ENCODE measurements around the gene ABCB1.
"Not testable (repeated sequence)": the region's sequence is repeated elsewhere in the genome, so short reads cannot be mapped to it uniquely, and the experiment has no call there.

The ABCB1 gene

DNA sequence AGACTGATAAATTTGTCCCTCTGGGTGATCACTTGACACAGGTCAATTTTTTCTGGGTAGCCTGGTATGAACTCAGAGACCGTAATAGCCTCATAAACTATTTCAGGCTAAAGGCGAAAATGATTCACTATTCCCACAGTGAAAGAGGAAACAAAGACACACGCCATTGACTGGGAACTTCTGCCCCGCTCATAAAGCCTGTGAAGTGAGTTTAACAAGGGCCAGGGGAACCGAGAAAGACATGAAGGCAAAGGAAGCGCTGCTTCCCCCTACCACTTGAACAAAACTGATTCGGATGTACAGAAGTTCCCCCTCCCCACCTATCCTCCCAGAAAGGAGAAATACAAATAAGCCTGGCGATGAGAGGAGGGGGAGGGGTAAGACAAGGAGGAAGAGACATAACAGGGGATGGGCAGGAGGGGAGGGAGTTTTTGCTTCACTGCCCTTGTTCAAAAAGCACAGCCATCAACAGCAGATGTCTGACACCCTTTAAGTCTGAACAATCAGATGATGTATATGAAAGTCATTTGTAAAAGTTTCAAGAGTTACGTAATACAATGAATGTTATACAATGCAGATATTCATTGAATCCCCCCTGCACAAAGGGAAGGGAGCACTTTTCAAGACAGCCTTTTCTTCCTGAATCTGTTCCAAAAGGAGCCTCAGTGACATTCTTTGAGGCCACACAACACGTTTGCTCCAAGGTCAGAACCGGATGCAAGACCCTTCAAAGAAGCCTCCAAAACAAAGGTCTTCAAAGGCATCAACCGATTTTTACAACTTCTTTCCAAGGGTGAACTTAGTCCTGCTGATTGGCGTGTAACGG is 125.9 kb downstream of the ABCB1 start:
- peaks cover 7% of the 10 kb centered on the region for H3K4me1 ChIP-seq (ENCODE audit: control insufficient read depth, insufficient read depth, low read length, poor library complexity, severe bottlenecking)
- peak overlapping the region; percentile 43 for H3K27ac ChIP-seq (ENCODE audit: low read depth, low read length, severe bottlenecking)
- no peaks in the 10 kb centered on the region for H3K36me3 ChIP-seq (ENCODE audit: control insufficient read depth, insufficient read depth, low read length)
- no peaks in the 10 kb centered on the region for H3K9me3 ChIP-seq (ENCODE audit: control insufficient read depth, low read length)
- peak overlapping the region; percentile 35 for H3K4me3 ChIP-seq (ENCODE audit: extremely low read depth, insufficient read depth, low read length, poor library complexity, severe bottlenecking)
- 16 to 37% methylated on average over 5 to 7 of the region's 14 CpGs for WGBS, 2 experiments (ENCODE audit: insufficient coverage in 2 of 2)

DNA sequence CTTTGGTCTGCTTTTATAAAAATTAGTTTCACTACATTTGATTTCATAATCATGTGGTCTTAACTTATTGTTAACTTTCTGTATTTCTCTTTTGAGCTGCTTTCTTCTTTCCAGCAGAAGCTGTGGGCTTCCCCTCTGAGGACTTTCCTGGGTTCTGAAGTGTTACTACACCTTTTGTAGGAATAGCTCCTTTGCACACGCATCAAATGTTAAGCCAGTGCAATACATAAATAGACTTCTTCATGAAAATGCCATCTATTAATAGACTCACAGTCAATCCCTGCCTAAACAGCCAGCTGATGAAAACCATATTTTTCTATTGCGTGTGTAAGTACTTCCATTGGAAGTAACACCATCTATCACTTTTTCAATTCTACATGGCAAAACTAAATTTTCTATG is 126.7 kb downstream of the ABCB1 start:
- Histone ChIP-seq H3K9me3 (ENCODE audit: control insufficient read depth, low read length) (no peaks in the 10 kb centered on the region), H3K4me1 (ENCODE audit: control insufficient read depth, insufficient read depth, low read length, poor library complexity, severe bottlenecking) (peaks cover 7% of the 10 kb centered on the region), H3K27ac (ENCODE audit: low read depth, low read length, severe bottlenecking) (no peak overlapping the region), H3K4me3 (ENCODE audit: extremely low read depth, insufficient read depth, low read length, poor library complexity, severe bottlenecking) (no peak overlapping the region), H3K36me3 (ENCODE audit: control insufficient read depth, insufficient read depth, low read length) (no peaks in the 10 kb centered on the region)
- WGBS, 2 experiments (ENCODE audit: insufficient coverage in 2 of 2) = 67 to 100% methylated on average over 1 of the region's 2 CpGs

DNA sequence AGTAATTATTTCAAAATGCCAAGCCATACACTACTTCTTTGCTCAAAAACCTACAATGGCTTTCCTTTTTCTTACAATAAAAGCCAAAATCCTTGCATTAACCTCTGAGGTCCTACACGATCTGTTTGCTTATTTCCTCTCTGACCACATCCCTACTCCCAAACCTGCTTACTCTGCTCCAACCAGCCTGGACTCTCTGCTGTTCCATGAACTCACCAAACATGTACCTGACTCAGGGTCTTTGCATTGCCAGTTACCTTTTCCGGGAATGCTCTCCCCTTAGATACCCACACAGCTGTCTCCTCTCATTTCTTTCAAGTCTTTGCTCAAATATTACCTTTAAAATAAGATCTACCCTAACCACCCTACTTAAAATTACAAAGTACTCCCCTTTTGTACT is 127.5 kb downstream of the ABCB1 start:
- no peak overlapping the region for H3K27ac ChIP-seq (ENCODE audit: low read depth, low read length, severe bottlenecking)
- no peaks in the 10 kb centered on the region for H3K36me3 ChIP-seq (ENCODE audit: control insufficient read depth, insufficient read depth, low read length)
- peaks cover 7% of the 10 kb centered on the region for H3K4me1 ChIP-seq (ENCODE audit: control insufficient read depth, insufficient read depth, low read length, poor library complexity, severe bottlenecking)
- no peaks in the 10 kb centered on the region for H3K9me3 ChIP-seq (ENCODE audit: control insufficient read depth, low read length)
- no peak overlapping the region for H3K4me3 ChIP-seq (ENCODE audit: extremely low read depth, insufficient read depth, low read length, poor library complexity, severe bottlenecking)
- 80 to 82% methylated on average over 2 of the region's 2 CpGs for WGBS, 2 experiments (ENCODE audit: insufficient coverage in 2 of 2)

DNA sequence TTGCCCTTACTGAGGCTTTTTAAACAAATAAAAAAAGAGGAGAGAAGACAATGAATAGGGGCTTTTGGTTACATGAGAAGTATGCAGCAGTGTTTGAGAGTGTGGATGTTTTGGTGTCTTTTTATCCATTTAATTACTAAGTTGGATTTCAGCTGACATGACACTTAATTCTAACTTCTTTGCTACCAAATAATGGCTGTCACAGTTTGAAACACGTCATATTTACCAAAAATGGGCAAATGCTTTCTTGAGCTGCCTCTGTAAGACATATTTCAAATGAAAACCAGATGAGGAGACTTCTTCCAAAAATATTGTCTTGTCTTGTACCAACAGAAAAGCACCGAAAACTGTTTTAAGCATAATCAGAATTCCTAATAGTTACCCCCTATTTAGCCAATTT is 129.2 kb downstream of the ABCB1 start:
- Histone ChIP-seq H3K4me3 (ENCODE audit: extremely low read depth, insufficient read depth, low read length, poor library complexity, severe bottlenecking) (no peak overlapping the region), H3K4me1 (ENCODE audit: control insufficient read depth, insufficient read depth, low read length, poor library complexity, severe bottlenecking) (peaks cover 7% of the 10 kb centered on the region), H3K27ac (ENCODE audit: low read depth, low read length, severe bottlenecking) (no peak overlapping the region), H3K9me3 (ENCODE audit: control insufficient read depth, low read length) (no peaks in the 10 kb centered on the region), H3K36me3 (ENCODE audit: control insufficient read depth, insufficient read depth, low read length) (no peaks in the 10 kb centered on the region)
- 67 to 71% methylated on average over 1 of the region's 2 CpGs for WGBS, 2 experiments (ENCODE audit: insufficient coverage in 2 of 2)

DNA sequence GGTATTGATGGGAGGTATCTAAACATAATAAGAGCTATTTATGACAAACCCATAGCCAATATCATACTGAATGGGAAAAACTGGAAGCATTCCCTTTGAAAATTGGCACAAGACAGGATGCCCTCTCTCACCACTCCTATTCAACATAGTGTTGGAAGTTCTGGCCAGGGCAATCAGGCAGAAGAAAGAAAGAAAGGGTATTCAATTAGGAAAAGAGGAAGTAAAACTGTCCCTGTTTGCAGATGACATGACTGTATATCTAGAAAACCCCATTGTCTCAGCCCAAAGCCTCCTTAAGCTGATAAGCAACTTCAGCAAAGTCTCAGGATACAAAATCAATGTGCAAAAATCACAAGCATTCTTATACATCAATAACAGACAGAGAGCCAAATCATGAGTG is 131.5 kb downstream of the ABCB1 start:
- not testable (repeated sequence) for H3K27ac ChIP-seq (ENCODE audit: low read depth, low read length, severe bottlenecking); H3K36me3 ChIP-seq (ENCODE audit: control insufficient read depth, insufficient read depth, low read length); H3K4me3 ChIP-seq (ENCODE audit: extremely low read depth, insufficient read depth, low read length, poor library complexity, severe bottlenecking); H3K4me1 ChIP-seq (ENCODE audit: control insufficient read depth, insufficient read depth, low read length, poor library complexity, severe bottlenecking); H3K9me3 ChIP-seq (ENCODE audit: control insufficient read depth, low read length)

DNA sequence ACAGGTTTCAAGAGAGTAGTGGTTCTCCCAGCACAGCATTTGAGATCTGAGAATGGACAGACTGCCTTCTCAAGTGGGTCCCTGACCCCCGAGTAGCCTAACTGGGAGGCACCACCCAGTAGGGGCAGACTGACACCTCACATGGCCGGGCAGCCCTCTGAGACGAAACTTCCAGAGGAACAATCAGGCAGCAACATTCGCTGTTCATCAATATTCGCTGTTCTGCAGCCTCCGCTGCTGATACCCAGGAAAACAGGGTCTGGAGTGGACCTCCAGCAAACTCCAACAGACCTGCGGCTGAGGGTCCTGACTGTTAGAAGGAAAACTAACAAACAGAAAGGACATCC is 135.2 kb downstream of the ABCB1 start:
- H3K9me3 ChIP-seq (ENCODE audit: control insufficient read depth, low read length); H3K27ac ChIP-seq (ENCODE audit: low read depth, low read length, severe bottlenecking); H3K36me3 ChIP-seq (ENCODE audit: control insufficient read depth, insufficient read depth, low read length); H3K4me1 ChIP-seq (ENCODE audit: control insufficient read depth, insufficient read depth, low read length, poor library complexity, severe bottlenecking); H3K4me3 ChIP-seq (ENCODE audit: extremely low read depth, insufficient read depth, low read length, poor library complexity, severe bottlenecking): not testable (repeated sequence)
- WGBS, 2 experiments (ENCODE audit: insufficient coverage in 2 of 2) = 85 to 87% methylated on average over 5 to 6 of the region's 7 CpGs

DNA sequence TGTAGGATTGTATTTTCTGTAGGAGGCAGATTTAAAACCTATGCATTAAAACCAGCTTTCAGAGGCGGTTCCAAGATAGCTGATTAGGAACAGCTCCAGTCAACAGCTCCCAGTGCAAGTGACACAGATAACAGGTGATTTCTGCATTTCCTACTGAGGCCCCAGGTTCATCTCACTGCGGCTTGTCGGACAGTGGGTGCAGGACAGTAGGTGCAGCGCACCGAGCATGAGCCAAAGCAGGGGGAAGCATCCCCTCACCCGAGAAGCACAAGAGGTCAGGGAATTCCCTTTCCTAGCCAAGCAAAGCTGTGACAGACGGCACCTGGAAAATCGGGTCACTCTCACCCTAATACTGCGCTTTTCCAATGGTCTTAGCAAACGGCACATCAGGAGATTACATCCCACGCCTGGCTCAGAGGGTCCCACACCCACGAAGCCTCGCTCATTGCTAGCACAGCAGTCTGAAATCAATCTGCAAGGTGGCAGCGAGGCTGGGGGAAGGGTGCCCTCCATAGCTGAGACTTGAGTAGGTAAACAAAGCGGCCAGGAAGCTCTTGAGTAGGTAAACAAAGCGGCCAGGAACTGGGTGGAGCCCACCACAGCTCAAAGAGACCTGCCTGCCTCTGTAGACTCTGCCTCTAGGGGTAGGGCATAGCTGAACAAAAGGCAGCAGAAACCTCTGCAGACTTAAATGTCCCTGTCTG is 135.7 kb downstream of the ABCB1 start:
- WGBS, 2 experiments (ENCODE audit: insufficient coverage in 2 of 2) = 57 to 80% methylated on average over 14 to 16 of the region's 16 CpGs
- H3K4me1 ChIP-seq (ENCODE audit: control insufficient read depth, insufficient read depth, low read length, poor library complexity, severe bottlenecking); H3K36me3 ChIP-seq (ENCODE audit: control insufficient read depth, insufficient read depth, low read length); H3K9me3 ChIP-seq (ENCODE audit: control insufficient read depth, low read length); H3K27ac ChIP-seq (ENCODE audit: low read depth, low read length, severe bottlenecking); H3K4me3 ChIP-seq (ENCODE audit: extremely low read depth, insufficient read depth, low read length, poor library complexity, severe bottlenecking): not testable (repeated sequence)

DNA sequence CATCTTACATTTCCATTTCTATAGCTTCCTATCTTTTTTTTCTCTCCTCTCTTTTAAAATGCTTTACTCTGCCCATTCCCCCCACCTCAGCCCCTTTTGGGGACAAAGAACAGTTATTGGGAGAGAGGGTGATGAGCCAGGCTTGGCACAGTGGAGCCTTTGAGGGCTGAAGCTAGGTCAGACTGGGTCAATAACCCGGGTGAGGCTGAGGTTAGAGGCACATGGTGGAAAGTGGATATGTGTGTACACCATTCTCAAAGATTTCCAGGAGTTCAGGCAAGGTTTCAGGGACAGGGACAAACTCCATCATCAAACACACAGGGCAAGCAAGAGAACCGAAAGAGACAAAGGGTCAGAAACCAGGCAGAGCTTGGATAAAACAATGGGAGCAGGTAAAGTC is 136.7 kb downstream of the ABCB1 start:
- H3K9me3 ChIP-seq (ENCODE audit: control insufficient read depth, low read length) = no peaks in the 10 kb centered on the region
- H3K4me1 ChIP-seq (ENCODE audit: control insufficient read depth, insufficient read depth, low read length, poor library complexity, severe bottlenecking) = no peaks in the 10 kb centered on the region
- H3K4me3 ChIP-seq (ENCODE audit: extremely low read depth, insufficient read depth, low read length, poor library complexity, severe bottlenecking) = no peak overlapping the region
- H3K36me3 ChIP-seq (ENCODE audit: control insufficient read depth, insufficient read depth, low read length) = no peaks in the 10 kb centered on the region
- WGBS, 2 experiments (ENCODE audit: insufficient coverage in 2 of 2) = 80 to 93% methylated on average over 2 of the region's 2 CpGs
- no peak overlapping the region for H3K27ac ChIP-seq (ENCODE audit: low read depth, low read length, severe bottlenecking)

DNA sequence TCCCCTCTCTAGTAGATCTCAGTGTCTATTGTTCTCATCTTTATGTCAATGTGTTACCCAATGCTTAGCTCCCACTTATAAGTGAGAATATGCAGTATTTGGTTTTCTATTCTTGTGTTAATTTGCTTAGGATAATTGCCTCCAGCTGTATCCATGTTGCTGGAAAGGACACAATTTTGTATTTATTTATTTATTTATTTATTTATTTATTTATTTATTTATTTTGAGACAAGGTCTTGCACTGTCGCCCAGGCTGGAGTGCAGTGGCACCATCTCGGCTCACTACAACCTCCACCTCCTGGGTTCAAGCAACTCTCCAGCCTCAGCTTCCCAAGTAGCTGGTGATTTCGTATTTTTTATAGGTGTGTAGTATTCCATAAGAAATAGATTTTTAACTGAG is 140.2 kb downstream of the ABCB1 start:
- not testable (repeated sequence) for H3K9me3 ChIP-seq (ENCODE audit: control insufficient read depth, low read length); H3K27ac ChIP-seq (ENCODE audit: low read depth, low read length, severe bottlenecking); H3K4me1 ChIP-seq (ENCODE audit: control insufficient read depth, insufficient read depth, low read length, poor library complexity, severe bottlenecking); H3K36me3 ChIP-seq (ENCODE audit: control insufficient read depth, insufficient read depth, low read length); H3K4me3 ChIP-seq (ENCODE audit: extremely low read depth, insufficient read depth, low read length, poor library complexity, severe bottlenecking)
- no CpG with 5 or more reads among the region's 3 CpGs for WGBS, 2 experiments (ENCODE audit: insufficient coverage in 2 of 2)

DNA sequence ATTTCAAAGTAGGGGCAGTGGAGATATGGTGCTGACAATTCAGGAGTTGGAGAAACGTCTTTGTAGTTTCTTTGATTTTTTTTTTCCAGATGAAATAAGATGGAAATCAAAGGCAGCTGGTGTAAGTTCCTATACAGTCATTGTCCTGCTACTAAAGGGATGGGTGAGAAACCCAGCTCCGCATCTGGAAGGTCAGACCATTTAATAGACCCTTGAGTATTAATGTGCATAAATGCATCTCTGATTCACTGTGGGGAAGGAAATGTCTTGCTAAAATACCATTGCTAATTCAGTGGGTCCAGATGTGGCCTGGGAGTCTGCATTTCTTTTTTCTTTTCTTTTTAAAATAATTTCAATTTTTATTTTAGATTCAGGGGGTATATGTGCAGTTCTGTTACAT is 140.7 kb downstream of the ABCB1 start:
- Histone ChIP-seq H3K4me3 (ENCODE audit: extremely low read depth, insufficient read depth, low read length, poor library complexity, severe bottlenecking) (no peak overlapping the region), H3K9me3 (ENCODE audit: control insufficient read depth, low read length) (no peaks in the 10 kb centered on the region), H3K27ac (ENCODE audit: low read depth, low read length, severe bottlenecking) (no peak overlapping the region), H3K36me3 (ENCODE audit: control insufficient read depth, insufficient read depth, low read length) (no peaks in the 10 kb centered on the region), H3K4me1 (ENCODE audit: control insufficient read depth, insufficient read depth, low read length, poor library complexity, severe bottlenecking) (no peaks in the 10 kb centered on the region)
- WGBS, 2 experiments (ENCODE audit: insufficient coverage in 2 of 2) = 94 to 100% methylated on average over 2 of the region's 2 CpGs

DNA sequence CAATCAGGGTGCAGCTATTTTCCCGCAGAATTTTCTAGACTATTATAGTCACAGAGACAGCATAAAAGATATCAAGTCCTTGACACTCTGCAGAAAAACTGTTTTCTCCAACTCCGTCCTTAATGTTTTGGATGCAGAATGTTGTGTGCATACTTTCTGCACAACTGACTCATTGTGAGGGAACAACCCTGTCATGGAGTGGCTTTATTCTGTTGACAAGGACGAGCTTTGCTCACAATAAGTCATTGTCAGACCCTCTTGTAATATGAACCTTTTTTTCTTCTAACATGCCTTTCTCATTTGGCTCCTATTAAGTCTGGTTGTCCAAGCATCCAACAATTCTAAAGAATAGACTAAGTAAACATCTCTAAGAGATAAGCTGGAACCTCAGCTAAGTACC is 142.5 kb downstream of the ABCB1 start:
- no peak overlapping the region for H3K27ac ChIP-seq (ENCODE audit: low read depth, low read length, severe bottlenecking)
- H3K9me3 ChIP-seq (ENCODE audit: control insufficient read depth, low read length) = no peaks in the 10 kb centered on the region
- H3K4me1 ChIP-seq (ENCODE audit: control insufficient read depth, insufficient read depth, low read length, poor library complexity, severe bottlenecking) = no peaks in the 10 kb centered on the region
- H3K4me3 ChIP-seq (ENCODE audit: extremely low read depth, insufficient read depth, low read length, poor library complexity, severe bottlenecking) = no peak overlapping the region
- WGBS, 2 experiments (ENCODE audit: insufficient coverage in 2 of 2) = 75 to 93% methylated on average over 1 to 2 of the region's 3 CpGs
- no peaks in the 10 kb centered on the region for H3K36me3 ChIP-seq (ENCODE audit: control insufficient read depth, insufficient read depth, low read length)

Measured in mesodermal cell (in vitro differentiated cells).